GM21447 (cell line): Measurements from ENCODE around the gene CATSPER4.
A peak's percentile ranks its signal among the peaks of the same experiment; 100 is the strongest.
"Not testable (repeated sequence)": the region's sequence is repeated elsewhere in the genome, so short reads cannot be mapped to it uniquely, and the experiment has no call there.

Source experiments
- ATAC-seq: cut with Tn5 transposase; IDR thresholded peaks from one replicate; pipeline ENCODE4 v1.9.1; 2021; ENCODE audit not compliant: unreplicated experiment

CATSPER4 gene

GRCh38 chr1:26189331-26189730 lies 1.1 kb upstream of the CATSPER4 start:
- no peak for ATAC-seq

GRCh38 chr1:26189751-26190275 lies 589 bp upstream of the CATSPER4 start:
- ATAC-seq = no peak

- ATAC-seq = no peak
Observed at GRCh38 chr1:26191739-26192138, 1.3 kb downstream of the CATSPER4 start.

- no peak for ATAC-seq
Observed at GRCh38 chr1:26195805-26196204, 5.4 kb downstream of the CATSPER4 start.

- no peak for ATAC-seq
Observed at GRCh38 chr1:26197301-26197700, 6.9 kb downstream of the CATSPER4 start.

DNA sequence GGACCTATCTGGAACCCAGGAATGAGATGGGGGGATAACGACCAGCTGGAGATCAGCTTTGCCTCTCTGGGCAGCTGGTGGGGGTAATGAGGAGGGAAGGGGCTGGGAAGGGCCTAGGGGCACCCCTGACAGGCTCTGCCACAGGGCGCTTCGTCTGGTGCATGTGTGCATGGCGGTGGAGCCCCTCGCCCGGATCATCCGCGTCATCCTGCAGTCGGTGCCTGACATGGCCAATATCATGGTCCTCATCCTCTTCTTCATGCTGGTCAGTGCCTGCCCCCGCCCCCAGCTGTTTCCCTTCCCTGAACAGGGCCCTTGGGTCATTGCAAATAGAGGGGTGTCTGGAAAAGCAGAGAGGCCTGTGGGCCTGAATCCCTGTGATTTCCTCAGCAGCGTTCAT lies 7.4 kb downstream of the CATSPER4 start:
- ATAC-seq = no peak

GRCh38 chr1:26200413-26200812 lies 10.0 kb downstream of the CATSPER4 start:
- ATAC-seq = no peak

DNA sequence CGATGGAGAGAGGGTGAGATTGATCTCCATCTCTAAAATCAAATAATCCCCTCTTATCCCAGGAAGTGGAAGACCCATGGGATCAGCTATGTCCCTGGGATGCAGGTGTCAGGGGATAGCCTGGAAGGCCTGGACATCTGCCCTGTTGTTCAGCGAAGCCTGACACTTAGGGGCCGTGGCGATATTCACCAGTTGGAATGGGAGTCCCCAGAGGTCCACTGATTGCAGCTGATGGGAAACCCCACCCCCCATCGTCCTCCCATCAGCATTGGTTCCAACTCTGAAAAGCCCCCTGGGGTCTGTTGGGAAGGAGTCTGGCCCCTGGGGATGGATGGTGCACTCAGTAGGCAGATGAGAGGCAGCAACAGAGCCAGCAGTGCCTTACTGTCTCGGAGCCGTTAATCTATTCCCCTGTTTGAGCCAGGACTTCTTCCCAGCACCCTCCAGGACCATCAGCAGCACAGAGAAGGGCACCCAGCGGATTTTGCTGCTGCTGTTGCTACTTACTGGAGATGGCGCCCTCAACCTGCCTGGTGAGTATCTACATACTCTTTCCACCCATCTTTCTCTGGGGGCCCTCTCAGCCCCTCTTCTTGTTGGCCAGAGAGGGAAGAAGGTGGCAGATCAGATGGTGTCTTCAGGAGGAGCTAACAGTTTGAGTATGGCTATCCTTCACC lies 13.4 kb downstream of the CATSPER4 start:
- no peak for ATAC-seq

GRCh38 chr1:26210147-26210870 lies 19.9 kb downstream of the CATSPER4 start:
- no peak for ATAC-seq

DNA sequence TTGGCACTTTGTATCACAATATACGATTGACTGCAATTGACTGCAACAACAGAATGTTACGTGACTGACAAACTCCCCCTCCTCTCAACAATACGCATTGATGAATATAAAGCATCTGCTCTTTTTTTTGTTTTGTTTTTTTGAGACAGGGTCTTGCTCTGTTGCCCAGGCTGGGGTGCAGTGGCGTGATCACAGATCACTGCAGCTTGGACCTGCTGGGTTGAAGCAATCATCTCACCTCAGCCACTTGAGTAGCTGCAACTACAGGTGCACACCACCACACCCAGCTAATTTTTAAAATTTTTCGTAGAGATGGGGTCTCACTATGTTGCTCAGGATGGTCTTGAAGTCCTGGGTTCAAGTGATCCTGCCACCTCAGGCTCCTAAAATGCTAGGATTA lies 22.3 kb downstream of the CATSPER4 start:
- ATAC-seq = no peak

DNA sequence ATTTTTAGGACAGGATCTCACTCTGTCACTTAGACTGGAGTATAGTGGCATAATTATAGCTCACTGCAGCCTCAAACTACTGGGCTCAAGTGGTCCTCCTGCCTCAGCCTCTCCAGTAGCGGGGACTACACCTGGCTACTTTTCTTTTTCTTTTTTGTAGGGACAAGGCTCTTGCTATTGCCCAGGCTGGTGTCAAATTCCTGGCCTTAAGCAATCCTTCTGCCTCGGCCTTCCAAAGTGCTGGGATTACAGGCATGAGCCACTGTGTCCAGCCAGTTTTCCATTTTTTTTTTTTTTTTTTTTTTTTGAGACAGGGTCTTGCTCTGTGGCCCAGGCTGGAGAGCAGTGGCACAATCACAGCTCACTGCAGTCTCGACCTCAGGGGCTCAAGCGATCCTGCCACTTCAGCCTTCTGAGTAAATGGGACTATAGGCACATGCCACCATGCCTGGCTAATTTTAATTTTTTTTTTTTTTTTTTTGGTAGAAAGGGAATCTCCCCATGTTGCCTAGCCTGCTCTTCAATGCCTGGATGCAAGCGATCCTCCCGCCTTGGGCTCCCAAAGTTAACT lies 23.0 kb downstream of the CATSPER4 start:
- no peak for ATAC-seq

DNA sequence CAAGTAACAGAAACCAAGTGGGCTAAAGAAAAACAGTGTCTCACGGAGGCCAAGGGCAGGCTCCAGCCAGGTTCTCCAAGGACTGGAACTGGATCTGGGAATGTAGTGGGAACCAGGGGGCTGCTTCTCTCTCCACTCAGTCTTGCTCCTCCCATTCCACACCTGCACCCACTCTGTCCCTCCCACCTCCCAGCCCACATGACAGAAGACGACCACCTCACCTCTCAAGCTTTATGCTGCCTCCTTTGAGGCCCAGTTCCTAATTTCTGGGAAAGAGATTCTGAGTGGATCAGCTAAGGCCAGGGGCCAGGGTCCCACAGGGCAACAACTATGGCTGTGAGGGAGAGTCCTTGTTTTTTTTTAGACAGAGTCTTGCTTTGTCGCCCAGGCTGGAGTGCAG lies 24.8 kb downstream of the CATSPER4 start:
- ATAC-seq = no peak

- no peak for ATAC-seq
Observed at GRCh38 chr1:26218906-26219494, 28.6 kb downstream of the CATSPER4 start.

DNA sequence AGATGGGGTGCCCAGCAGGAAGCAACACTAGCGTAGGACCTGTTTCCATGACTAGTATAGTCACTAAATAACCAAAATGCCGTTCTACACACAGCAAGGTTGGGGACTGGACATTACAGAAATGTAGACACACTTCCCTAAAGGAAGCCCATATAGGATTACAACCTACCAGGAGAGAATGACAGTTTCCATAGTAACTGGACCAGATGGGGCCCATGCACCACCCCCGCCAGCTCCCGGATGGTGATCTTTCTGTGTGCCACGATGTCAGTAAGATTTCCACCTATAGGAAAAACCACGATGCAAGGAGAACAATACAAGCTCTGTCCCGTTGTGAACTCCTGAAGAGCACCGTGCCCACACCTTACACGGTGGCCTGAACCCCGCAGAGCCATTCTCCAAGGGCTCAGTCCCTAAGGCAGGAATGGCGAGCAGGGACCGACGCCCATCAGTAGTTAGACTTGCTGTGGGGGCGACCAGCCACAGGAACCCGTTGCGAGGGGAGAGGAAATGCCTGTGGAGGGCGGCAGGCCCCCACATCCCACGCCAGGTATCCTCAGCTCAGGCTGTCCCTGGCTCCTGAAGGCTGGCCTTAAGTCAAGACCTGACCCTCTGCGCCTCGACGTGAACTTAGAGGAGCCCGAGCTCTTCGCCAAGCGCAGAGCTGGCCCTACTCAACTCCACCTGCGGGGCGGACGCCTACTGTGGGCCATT lies 30.0 kb downstream of the CATSPER4 start:
- ATAC-seq = no peak

DNA sequence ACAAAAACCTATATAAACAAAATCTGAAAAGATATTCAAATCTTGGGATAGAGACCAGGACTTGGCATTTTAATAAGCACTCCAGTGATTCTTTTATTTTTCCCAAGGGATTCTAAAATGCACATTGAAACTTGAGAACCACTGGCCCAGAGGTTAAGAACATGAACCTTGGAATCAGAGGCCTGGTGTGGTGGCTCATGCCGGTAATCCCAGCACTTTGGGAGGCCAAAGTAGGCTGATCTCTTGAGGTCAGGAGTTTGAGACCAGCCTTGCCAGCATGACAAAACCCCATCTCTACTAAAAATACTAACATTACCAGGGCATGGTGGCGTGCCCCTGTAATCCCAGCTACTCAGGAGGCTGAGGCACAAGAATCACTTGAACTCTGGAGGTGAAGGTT lies 30.7 kb downstream of the CATSPER4 start:
- no peak for ATAC-seq

DNA sequence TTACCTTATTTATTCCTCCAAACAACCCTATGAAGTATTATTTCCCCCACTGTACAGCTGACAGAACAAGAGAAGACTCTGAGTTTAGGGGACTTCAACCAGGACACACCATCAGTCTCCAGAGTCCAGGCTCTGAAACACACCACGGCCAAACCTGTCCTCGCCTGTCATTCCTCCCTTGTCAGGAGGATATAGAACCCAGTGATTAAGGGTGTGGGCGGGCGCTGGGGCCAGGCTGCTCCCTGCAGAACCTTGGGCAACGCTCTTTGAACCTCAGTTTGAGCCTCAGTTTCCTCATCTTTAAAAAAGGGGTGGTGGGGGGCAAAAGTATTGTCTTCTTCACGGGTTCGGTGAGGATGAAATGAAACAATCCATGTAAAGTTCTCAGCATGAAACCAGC lies 34.2 kb downstream of the CATSPER4 start:
- ATAC-seq = no peak

DNA sequence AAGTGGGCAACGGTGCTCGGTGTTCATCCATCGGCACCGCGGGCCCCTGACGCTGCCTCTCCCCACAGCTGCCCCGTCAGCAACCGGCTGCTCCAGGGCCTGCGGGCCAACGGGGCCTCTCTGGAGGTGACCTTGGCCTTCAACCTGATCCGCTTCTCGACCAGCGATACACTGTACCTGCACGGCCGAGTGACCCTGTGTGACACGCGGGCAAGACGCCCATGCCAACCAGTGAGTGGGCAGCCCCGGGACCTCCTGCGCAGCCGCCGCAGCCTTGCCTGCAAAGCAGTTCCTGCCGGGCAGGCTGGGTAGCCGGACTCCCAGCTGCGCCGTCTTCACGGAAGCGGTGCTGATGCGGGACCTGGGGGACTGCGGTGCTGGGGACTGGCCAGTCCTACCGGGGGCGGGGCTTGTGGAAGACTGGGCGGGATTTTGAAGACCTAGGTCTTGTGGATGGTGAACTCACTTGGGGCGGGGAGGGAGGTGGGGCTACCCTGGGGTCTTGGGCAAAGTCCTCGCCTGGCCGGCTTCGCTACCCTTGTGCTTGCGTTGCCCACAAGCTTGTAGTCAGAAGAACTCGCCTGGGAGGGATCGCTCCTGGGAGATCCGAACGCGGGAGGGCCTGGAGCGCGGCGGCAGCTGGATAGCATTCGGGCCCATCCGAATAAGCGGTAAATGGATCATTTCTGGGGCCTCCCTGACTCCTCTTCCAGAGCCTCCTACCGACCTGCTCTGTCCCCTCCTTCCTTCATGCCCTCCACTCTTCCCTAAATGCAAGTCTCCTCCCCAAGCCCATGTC lies 34.8 kb downstream of the CATSPER4 start:
- ATAC-seq = no peak

DNA sequence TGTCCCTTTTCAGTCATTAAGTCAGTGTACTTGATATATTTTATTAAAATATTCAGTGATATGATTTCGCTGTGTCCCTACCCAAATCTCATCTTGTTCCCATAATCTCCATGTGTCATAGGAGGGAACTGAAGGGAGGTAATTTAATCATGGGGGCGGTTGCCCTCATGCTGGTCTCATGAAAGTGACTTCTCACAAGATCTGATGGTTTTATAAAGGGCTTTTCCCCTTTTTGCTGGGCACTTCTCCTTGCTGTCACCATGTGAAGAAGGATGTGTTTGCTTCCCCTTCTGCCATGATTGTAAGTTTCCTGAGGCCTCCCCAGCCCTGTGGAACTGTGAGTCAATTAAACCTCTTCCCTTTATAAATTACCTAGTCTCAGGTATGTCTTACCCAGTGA lies 40.3 kb downstream of the CATSPER4 start:
- ATAC-seq = not testable (repeated sequence)

GRCh38 chr1:26233903-26234643 lies 43.7 kb downstream of the CATSPER4 start, which contains the start of gene CEP85:
TSS of gene CEP85 (plus strand) at chr1:26234200. CDS start at chr1:26239784, 5,584 bp downstream.
- ATAC-seq = peak; percentile 82
